ENCODE measurements around the gene ASB6.

ASB6 gene

GRCh38 chr9:129641750-129642585 is at the start of gene ASB6:
Gene ASB6, minus strand, starts transcription at chr9:129642151. Its CDS starts 152 bp downstream, at chr9:129641999.
- peak within 1 kb of the TSS; percentile 92 for H3K4me3 ChIP-seq (ENCODE audit: low read length)
- peak; percentile 84 for DNase-seq (ENCODE audit: low read depth)
- peak; percentile 74 for TF ChIP-seq CTCF (conservative IDR thresholded peaks at IDR 0.05; ENCODE audit: low read depth, low read length)

GRCh38 chr9:129688285-129689043 is 46.5 kb upstream of the ASB6 start:
- no peak overlapping the region for H3K4me3 ChIP-seq (ENCODE audit: low read length)
- no peak for TF ChIP-seq CTCF (conservative IDR thresholded peaks at IDR 0.05; ENCODE audit: low read depth, low read length)
- DNase-seq (ENCODE audit: low read depth): no peak

- no peak for DNase-seq (ENCODE audit: low read depth)
- no peak for TF ChIP-seq CTCF (conservative IDR thresholded peaks at IDR 0.05; ENCODE audit: low read depth, low read length)
- H3K4me3 ChIP-seq (ENCODE audit: low read length): no peak overlapping the region
Measured at GRCh38 chr9:129687391-129687790, 45.4 kb upstream of the ASB6 start.

- no peak for TF ChIP-seq CTCF (conservative IDR thresholded peaks at IDR 0.05; ENCODE audit: low read depth, low read length)
- no peak overlapping the region for H3K4me3 ChIP-seq (ENCODE audit: low read length)
- DNase-seq (ENCODE audit: low read depth): no peak
Measured at GRCh38 chr9:129686736-129687135, 44.8 kb upstream of the ASB6 start.

- no peak for DNase-seq (ENCODE audit: low read depth)
- no peak for TF ChIP-seq CTCF (conservative IDR thresholded peaks at IDR 0.05; ENCODE audit: low read depth, low read length)
- H3K4me3 ChIP-seq (ENCODE audit: low read length): no peak overlapping the region
Measured at GRCh38 chr9:129685933-129686259, 43.9 kb upstream of the ASB6 start.

- H3K4me3 ChIP-seq (ENCODE audit: low read length): no peak overlapping the region
- peak; percentile 15 for DNase-seq (ENCODE audit: low read depth)
Measured at GRCh38 chr9:129685220-129685932, 43.4 kb upstream of the ASB6 start.

More at GRCh38 chr9:129685220-129685932, 43.4 kb upstream of the ASB6 start:
- TF ChIP-seq CTCF (conservative IDR thresholded peaks at IDR 0.05; ENCODE audit: low read depth, low read length): no peak

Measured in retinal pigment epithelial cell (primary cell).